ENCODE results near the gene C19orf67.

DNA sequence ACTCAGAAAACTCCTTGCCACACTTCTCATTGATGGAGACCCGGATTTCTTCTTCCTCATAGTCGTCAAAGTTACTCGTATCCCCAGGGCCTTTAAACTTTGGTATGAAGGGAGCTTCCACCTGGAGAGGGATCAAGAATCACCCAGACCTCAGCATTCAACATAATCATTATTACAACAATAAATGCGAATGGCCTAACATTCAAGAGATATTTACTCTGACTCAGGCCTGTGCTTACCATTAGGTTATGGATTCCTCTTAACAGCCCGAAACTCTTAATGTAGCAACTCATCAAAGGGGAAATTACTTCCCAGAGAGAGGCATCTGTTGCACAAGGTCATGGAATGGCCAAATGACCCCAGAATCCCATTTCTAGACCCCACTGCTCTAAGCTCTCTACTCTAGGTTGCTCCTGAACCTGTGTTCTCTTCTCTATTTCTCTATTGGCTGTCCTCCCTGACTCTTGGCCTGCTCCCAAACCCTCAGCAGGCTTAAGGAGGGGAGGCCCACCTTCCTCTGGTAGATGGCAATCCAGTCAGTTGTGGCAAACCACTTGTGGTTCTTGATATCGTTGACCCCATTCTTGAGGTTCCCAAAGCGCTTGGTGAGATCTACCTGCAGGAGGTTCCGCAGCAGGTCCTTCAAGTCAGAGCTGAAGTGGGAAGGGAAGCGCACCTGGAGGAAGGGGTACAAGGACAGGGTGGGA is 7.7 kb upstream of the C19orf67 start:
- no peak for TF ChIP-seq CTCF (IDR thresholded peaks at IDR 0.05)
- TF ChIP-seq, protein P1, sequence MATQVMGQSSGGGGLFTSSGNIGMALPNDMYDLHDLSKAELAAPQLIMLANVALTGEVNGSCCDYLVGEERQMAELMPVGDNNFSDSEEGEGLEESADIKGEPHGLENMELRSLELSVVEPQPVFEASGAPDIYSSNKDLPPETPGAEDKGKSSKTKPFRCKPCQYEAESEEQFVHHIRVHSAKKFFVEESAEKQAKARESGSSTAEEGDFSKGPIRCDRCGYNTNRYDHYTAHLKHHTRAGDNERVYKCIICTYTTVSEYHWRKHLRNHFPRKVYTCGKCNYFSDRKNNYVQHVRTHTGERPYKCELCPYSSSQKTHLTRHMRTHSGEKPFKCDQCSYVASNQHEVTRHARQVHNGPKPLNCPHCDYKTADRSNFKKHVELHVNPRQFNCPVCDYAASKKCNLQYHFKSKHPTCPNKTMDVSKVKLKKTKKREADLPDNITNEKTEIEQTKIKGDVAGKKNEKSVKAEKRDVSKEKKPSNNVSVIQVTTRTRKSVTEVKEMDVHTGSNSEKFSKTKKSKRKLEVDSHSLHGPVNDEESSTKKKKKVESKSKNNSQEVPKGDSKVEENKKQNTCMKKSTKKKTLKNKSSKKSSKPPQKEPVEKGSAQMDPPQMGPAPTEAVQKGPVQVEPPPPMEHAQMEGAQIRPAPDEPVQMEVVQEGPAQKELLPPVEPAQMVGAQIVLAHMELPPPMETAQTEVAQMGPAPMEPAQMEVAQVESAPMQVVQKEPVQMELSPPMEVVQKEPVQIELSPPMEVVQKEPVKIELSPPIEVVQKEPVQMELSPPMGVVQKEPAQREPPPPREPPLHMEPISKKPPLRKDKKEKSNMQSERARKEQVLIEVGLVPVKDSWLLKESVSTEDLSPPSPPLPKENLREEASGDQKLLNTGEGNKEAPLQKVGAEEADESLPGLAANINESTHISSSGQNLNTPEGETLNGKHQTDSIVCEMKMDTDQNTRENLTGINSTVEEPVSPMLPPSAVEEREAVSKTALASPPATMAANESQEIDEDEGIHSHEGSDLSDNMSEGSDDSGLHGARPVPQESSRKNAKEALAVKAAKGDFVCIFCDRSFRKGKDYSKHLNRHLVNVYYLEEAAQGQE (IDR thresholded peaks at IDR 0.05; ENCODE audit: insufficient read depth in 1 of 2, low read depth in 2 of 2, low read length in 1 of 2) = no peak
- no peak for TF ChIP-seq SIN3A (IDR thresholded peaks at IDR 0.05; ENCODE audit: borderline replicate concordance, insufficient read depth, low read depth, low read length)

Data from Panc1 (cell line).